H9 (cell line): ENCODE results near the gene ELAVL1. TPM values are rescaled to one million over a fixed set of nuclear protein-coding genes. Genes with fewer than 3 reads are reported as not detected.

ENCODE experiments used
- DNase-seq: peaks from one replicate; pipeline ENCODE4 v3.0.0-alpha.2; 2017
- H2AFZ ChIP-seq: one replicate; pipeline ENCODE4 v1.6.1; 2013; ENCODE audit warnings: mild to moderate bottlenecking, low read length, control low read depth, moderate library complexity
- H2AK5ac ChIP-seq: 2 replicates; pipeline ENCODE4 v1.6.1; 2013; ENCODE audit warnings: low read length, control low read depth, mixed read lengths; ENCODE audit not compliant: insufficient read length
- H2BK120ac ChIP-seq: one replicate; pipeline ENCODE4 v1.6.1; 2013; ENCODE audit warnings: low read depth, mild to moderate bottlenecking, low read length, control low read depth, inconsistent platforms; ENCODE audit not compliant: poor library complexity, severe bottlenecking
- H2BK12ac ChIP-seq: 2 replicates; pipeline ENCODE4 v1.6.1; 2013; ENCODE audit warnings: low read length, control low read depth, mixed read lengths, low read depth; ENCODE audit not compliant: insufficient read length
- H2BK15ac ChIP-seq: 2 replicates; pipeline ENCODE4 v1.6.1; 2013; ENCODE audit warnings: low read depth, low read length, control low read depth
- H2BK20ac ChIP-seq: one replicate; pipeline ENCODE4 v1.6.1; 2013; ENCODE audit warnings: low read depth, mild to moderate bottlenecking, low read length, control low read depth, inconsistent platforms; ENCODE audit not compliant: poor library complexity, severe bottlenecking
- H2BK5ac ChIP-seq: 2 replicates; pipeline ENCODE4 v1.6.1; 2013; ENCODE audit warnings: low read length, control low read depth, mixed read lengths; ENCODE audit not compliant: insufficient read length
- H3K14ac ChIP-seq: 2 replicates; pipeline ENCODE4 v1.6.1; 2013; ENCODE audit warnings: low read length, control low read depth; ENCODE audit not compliant: insufficient read depth
- H3K18ac ChIP-seq: 2 replicates; pipeline ENCODE4 v1.6.1; 2013; ENCODE audit warnings: low read depth, mild to moderate bottlenecking, mixed read lengths, low read length, control low read depth; ENCODE audit not compliant: insufficient read length
- H3K23ac ChIP-seq: 2 replicates; pipeline ENCODE4 v1.6.1; 2013; ENCODE audit warnings: low read length, control low read depth, mixed read lengths, low read depth; ENCODE audit not compliant: insufficient read length
- H3K23me2 ChIP-seq: 2 replicates; pipeline ENCODE4 v1.6.1; 2013; ENCODE audit warnings: low read depth, mild to moderate bottlenecking, mixed read lengths, low read length, control low read depth; ENCODE audit not compliant: insufficient read length, poor library complexity, severe bottlenecking
- H3K27ac ChIP-seq: 2 replicates; pipeline ENCODE4 v1.5.1; 2013; ENCODE audit warnings: low read length, control low read depth, mixed read lengths, low read depth; ENCODE audit not compliant: insufficient read length
- H3K27me3 ChIP-seq: 2 replicates; pipeline ENCODE4 v1.6.1; 2013; ENCODE audit warnings: low read length, control low read depth, inconsistent platforms; ENCODE audit not compliant: insufficient read depth
- H3K4ac ChIP-seq: 2 replicates; pipeline ENCODE4 v1.6.1; 2013; ENCODE audit warnings: low read depth, mild to moderate bottlenecking, control low read depth, inconsistent platforms, low read length, moderate library complexity
- H3K4me1 ChIP-seq: 2 replicates; pipeline ENCODE4 v1.6.1; 2013; ENCODE audit warnings: low read length, control low read depth, inconsistent platforms; ENCODE audit not compliant: insufficient read depth
- H3K4me2 ChIP-seq: 2 replicates; pipeline ENCODE4 v1.6.1; 2013; ENCODE audit warnings: low read length, control low read depth, mixed read lengths; ENCODE audit not compliant: insufficient read length, insufficient read depth
- H3K56ac ChIP-seq: 2 replicates; pipeline ENCODE4 v1.6.1; 2013; ENCODE audit warnings: low read depth, mild to moderate bottlenecking, mixed read lengths, low read length, control low read depth; ENCODE audit not compliant: insufficient read length
- H3K79me1 ChIP-seq: 2 replicates; pipeline ENCODE4 v1.6.1; 2013; ENCODE audit warnings: low read depth, mild to moderate bottlenecking, moderate library complexity, low read length, control low read depth, inconsistent platforms; ENCODE audit not compliant: insufficient read depth, poor library complexity, severe bottlenecking
- H3K79me2 ChIP-seq: 2 replicates; pipeline ENCODE4 v1.6.1; 2013; ENCODE audit warnings: low read length, control low read depth, inconsistent platforms; ENCODE audit not compliant: insufficient read depth
- H3K9ac ChIP-seq: 2 replicates; pipeline ENCODE4 v1.6.1; 2013; ENCODE audit warnings: low read length, control low read depth, mixed read lengths; ENCODE audit not compliant: insufficient read length; ENCODE audit errors: extremely low read depth
- H3K9me3 ChIP-seq: one replicate; pipeline ENCODE4 v1.6.1; 2013; ENCODE audit warnings: low read depth, low read length, inconsistent platforms; ENCODE audit not compliant: control insufficient read depth
- H3T11ph ChIP-seq: one replicate; pipeline ENCODE4 v1.6.1; 2013; ENCODE audit warnings: mild to moderate bottlenecking, low read length, control low read depth, inconsistent platforms
- H4K20me1 ChIP-seq: one replicate; pipeline ENCODE4 v1.6.1; 2013; ENCODE audit not compliant: control insufficient read depth, insufficient read length, insufficient read depth
- H4K5ac ChIP-seq: 2 replicates; pipeline ENCODE4 v1.6.1; 2013; ENCODE audit warnings: low read depth, mild to moderate bottlenecking, mixed read lengths, low read length, control low read depth; ENCODE audit not compliant: insufficient read length
- H4K8ac ChIP-seq: replicated peaks from 2 replicates; pipeline ENCODE4 v1.6.1; 2013; ENCODE audit warnings: low read length, control low read depth, mixed read lengths, low read depth; ENCODE audit not compliant: insufficient read length
- H4K91ac ChIP-seq: 2 replicates; pipeline ENCODE4 v1.6.1; 2013; ENCODE audit warnings: low read depth, mild to moderate bottlenecking, moderate library complexity, mixed read lengths, low read length, control low read depth; ENCODE audit not compliant: insufficient read length
- H3K27ac Mint-ChIP-seq, 3 experiments: 2 replicates in 2 of 3; 3 replicates in 1 of 3; pipeline ENCODE4 v1.8.0; 2020 to 2021; ENCODE audit warnings: mixed read lengths in 3 of 3, mild to moderate bottlenecking in 1 of 3, moderate library complexity in 1 of 3
- H3K27me3 Mint-ChIP-seq: 2 replicates; pipeline ENCODE4 v1.8.0; 2021; ENCODE audit warnings: low read depth, mild to moderate bottlenecking, moderate library complexity, mixed read lengths
- H3K36me3 Mint-ChIP-seq, 3 experiments: 2 replicates in 2 of 3; 3 replicates in 1 of 3; pipeline ENCODE4 v1.8.0; 2020 to 2021; ENCODE audit warnings: low read depth in 3 of 3, mixed read lengths in 3 of 3; ENCODE audit not compliant: insufficient read depth in 1 of 3
- H3K4me1 Mint-ChIP-seq, 2 experiments: 2 replicates each; pipeline ENCODE4 v1.8.0; 2020; ENCODE audit warnings: mixed read lengths in 2 of 2
- H3K4me3 Mint-ChIP-seq, 2 experiments: 2 replicates in 1 of 2; 3 replicates in 1 of 2; pipeline ENCODE4 v1.8.0; 2020 to 2021; ENCODE audit warnings: mild to moderate bottlenecking in 2 of 2, mixed read lengths in 2 of 2, moderate library complexity in 1 of 2
- H3K9me3 Mint-ChIP-seq, 2 experiments: 2 replicates in 1 of 2; 3 replicates in 1 of 2; pipeline ENCODE4 v1.8.0; 2020; ENCODE audit warnings: mild to moderate bottlenecking in 2 of 2, mixed read lengths in 2 of 2, moderate library complexity in 1 of 2
- CTCF ChIP-seq: fragments of 200-600 bp; sonication (generic); conservative IDR thresholded peaks from 3 replicates; pipeline ENCODE4 v1.8.0; 2021; ENCODE audit warnings: antibody characterized with exemption, mild to moderate bottlenecking
- WGBS: extraction: QIAGEN DNeasy Blood & Tissue Kit; methylation state at CpG from one replicate; pipeline ENCODE4 v1.1.7; 2013; ENCODE audit warnings: missing lambda C conversion rate, low lambda C conversion rate, mixed read lengths; ENCODE audit not compliant: insufficient read length; ENCODE audit errors: extremely low coverage; 5-methylcytosine and 5-hydroxymethylcytosine counted together
- total RNA-seq: library from RNA; stranded (reverse); gene quantifications from 2 replicates; pipeline ENCODE4 v1.2.1, GENCODE V29; 2021

ELAVL1 gene
- total RNA-seq, 1 experiment from 2014 or later = 149 TPM

GRCh38 chr19:8045872-8046568 is 40.6 kb upstream of the ELAVL1 start:
- no CpG with 5 or more reads among the region's 10 CpGs for WGBS
- Histone ChIP-seq H2BK20ac (no peak overlapping the region), H2AK5ac (no peak overlapping the region), H2BK12ac (no peak overlapping the region), H3K79me1 (no peaks in the 10 kb centered on the region), H3K27ac (no peak overlapping the region), H4K91ac (no peak overlapping the region), H3K9me3 (no peaks in the 10 kb centered on the region), H3K27me3 (no peaks in the 10 kb centered on the region), H2BK120ac (no peak overlapping the region), H3T11ph (no peak overlapping the region), H2BK5ac (no peak overlapping the region), H4K8ac (no peak overlapping the region), H3K79me2 (no peaks in the 10 kb centered on the region), H4K20me1 (no peaks in the 10 kb centered on the region), H3K4me1 (no peaks in the 10 kb centered on the region), H3K23ac (no peak overlapping the region), H3K56ac (no peak overlapping the region), H2AFZ (no peak overlapping the region), H3K23me2 (peaks cover 3% of the 10 kb centered on the region), H3K18ac (no peak overlapping the region), H3K4me2 (no peak overlapping the region), H3K14ac (no peak overlapping the region), H2BK15ac (no peak overlapping the region), H3K4ac (no peak overlapping the region), H4K5ac (no peak overlapping the region), H3K9ac (no peak overlapping the region)
- H3K27me3 Mint-ChIP-seq = peaks cover 42% of the 10 kb centered on the region
- no peaks in the 10 kb centered on the region; a peak in 2 of 5 replicates for H3K9me3 Mint-ChIP-seq
- no peak overlapping the region for H3K27ac Mint-ChIP-seq
- no peak overlapping the region for H3K4me3 Mint-ChIP-seq
- H3K36me3 Mint-ChIP-seq = no peaks in the 10 kb centered on the region
- DNase-seq = no peak
- TF ChIP-seq CTCF = no peak
- H3K4me1 Mint-ChIP-seq = peaks cover under 1 to 10% of the 10 kb centered on the region in 2 experiments; a peak in 3 of 4 replicates
